DMS114 treated with DMSO at 0.1 percent for 48 hours (cell line): ENCODE measurements around the gene REPIN1.

Experiments
- DNase-seq: peaks from one replicate; lab custom pipeline; 2025; ENCODE audit not compliant: unreplicated experiment; lab: John Stamatoyannopoulos, UW

REPIN1 gene

DNA sequence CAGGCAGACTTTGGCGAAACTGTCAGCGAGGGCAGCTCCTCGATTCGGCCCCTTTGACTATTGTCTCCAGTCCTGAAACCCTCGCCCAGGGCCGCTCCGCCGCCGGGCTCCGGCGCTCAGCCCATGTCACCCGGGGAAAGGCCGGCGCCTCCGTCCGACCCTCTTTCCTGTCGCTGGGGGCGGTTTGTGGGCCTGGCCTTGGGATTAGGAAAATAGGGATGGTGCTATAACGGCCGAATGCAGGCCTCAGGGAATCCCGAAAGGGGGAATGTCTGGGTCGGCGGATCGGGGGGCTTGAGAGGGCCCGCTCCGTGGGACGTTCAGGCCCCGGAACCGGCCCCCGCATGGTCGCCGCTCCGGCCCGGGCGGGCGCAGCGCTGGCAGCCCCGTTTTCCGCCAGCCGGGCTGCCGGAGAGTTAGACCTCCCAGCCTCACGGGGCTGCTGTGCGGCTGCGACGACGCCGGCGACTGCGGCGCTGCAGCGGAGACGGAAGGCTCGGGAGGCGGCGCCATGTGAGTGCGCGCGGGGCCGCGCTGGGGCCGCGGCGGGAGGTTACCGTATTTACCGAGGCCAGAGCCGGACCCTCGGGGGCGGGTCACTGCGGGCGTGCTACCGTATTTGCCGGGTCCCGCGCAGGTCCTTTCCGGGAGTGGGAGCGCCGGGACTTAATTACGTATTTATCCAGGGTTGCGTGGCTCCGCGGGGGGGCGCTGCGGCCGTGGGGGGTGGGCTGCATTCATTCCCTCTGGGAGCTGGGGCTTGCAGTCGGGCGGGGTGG is 36.4 kb downstream of the REPIN1 start:
- peak; percentile 53 for DNase-seq

- DNase-seq, result peak; percentile 53
These were observed 37.1 kb downstream of the REPIN1 start for GRCh38 chr7:150405584-150406311.

GRCh38 chr7:150406312-150406566 is 37.6 kb downstream of the REPIN1 start:
- no peak for DNase-seq

- DNase-seq, result no peak
These were observed 38.2 kb downstream of the REPIN1 start for GRCh38 chr7:150406567-150407421.

GRCh38 chr7:150407588-150408392 is 39.2 kb downstream of the REPIN1 start:
- DNase-seq, result no peak

- no peak for DNase-seq
These were observed 40.0 kb downstream of the REPIN1 start for GRCh38 chr7:150408393-150409299.

- DNase-seq, result no peak
These were observed 40.8 kb downstream of the REPIN1 start for GRCh38 chr7:150409300-150410030.

GRCh38 chr7:150410131-150410530 is 41.5 kb downstream of the REPIN1 start:
- no peak for DNase-seq

- DNase-seq, result no peak
These were observed 42.2 kb downstream of the REPIN1 start for GRCh38 chr7:150410680-150411346.

- no peak for DNase-seq
These were observed 43.0 kb downstream of the REPIN1 start for GRCh38 chr7:150411606-150412005.

DNA sequence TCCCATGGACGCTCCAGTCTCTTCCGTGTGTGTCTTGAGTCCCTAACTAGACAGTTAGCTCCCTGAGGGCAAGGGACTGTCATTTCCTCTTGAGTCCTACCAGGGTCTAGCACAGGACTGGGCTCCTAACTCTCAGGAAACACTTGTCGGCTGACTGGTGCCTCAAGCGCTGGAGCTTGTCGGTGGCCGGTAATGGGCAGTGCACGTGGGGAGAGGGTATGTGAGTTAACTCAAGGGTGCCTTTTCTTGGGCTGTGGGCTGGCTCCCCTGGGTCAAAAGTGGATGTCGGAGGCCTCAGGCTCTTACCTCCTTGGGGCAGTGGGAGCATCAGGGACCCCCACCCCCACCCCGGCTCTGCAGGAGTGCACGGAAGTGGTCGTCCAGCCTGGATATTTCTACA is 43.4 kb downstream of the REPIN1 start:
- DNase-seq, result no peak

GRCh38 chr7:150412518-150413488 is 44.2 kb downstream of the REPIN1 start:
- DNase-seq, result no peak

DNA sequence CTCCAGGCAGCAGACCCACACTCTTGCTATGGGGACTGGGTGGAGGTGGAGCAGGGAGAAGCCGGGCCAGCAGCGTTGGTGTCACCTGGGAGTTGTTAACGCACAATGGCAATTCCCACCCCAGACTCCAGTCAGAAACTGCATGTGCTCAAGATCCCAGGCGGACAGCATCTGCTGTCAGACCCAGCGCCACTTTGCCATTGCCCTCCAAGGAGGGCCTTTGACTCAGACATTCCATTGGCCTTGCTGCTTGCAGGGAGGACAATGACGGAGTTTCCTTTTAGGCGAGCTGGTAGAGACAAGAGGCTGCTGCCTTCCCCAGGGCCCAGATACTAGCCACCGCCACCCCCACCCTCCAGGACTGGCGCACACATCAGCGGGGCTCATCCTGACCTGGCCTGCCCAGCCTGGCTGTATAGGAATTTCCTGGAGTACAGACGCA is 45.0 kb downstream of the REPIN1 start:
- DNase-seq, result no peak

GRCh38 chr7:150415161-150416153 is 46.8 kb downstream of the REPIN1 start:
- DNase-seq, result no peak

DNA sequence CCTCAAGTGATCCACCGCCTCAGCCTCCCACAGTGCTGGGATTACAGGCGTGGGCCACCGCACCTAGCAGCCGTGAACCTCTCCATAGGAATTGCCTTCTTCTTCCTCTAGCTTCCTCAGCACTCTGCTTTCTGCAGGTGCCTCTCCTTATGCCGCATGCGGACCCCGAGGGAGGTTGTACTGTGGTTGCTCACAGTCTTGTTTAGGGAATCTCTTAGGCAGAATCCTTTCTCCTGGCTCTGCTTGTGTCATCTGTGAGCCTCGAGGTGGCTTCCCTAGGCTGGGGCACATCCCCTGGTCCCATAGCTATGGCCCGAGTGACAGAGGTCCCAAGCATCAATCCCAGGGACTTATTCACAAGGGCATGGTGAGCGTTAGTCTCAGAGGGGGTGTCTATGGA is 48.6 kb downstream of the REPIN1 start:
- DNase-seq, result no peak

GRCh38 chr7:150417863-150418262 is 49.2 kb downstream of the REPIN1 start:
- DNase-seq, result no peak
